GM18508 (cell line): ENCODE data around the gene SYNGR4.
"Not testable (repeated sequence)": the region's sequence is repeated elsewhere in the genome, so short reads cannot be mapped to it uniquely, and the experiment has no call there.

ENCODE experiments used
- ATAC-seq: cut with Tn5 transposase; IDR thresholded peaks from one replicate; pipeline ENCODE4 v1.9.1; 2021; ENCODE audit warnings: moderate number of reproducible peaks; ENCODE audit not compliant: insufficient read depth, unreplicated experiment

Gene SYNGR4, protein sequence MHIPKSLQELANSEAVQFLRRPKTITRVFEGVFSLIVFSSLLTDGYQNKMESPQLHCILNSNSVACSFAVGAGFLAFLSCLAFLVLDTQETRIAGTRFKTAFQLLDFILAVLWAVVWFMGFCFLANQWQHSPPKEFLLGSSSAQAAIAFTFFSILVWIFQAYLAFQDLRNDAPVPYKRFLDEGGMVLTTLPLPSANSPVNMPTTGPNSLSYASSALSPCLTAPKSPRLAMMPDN

DNA sequence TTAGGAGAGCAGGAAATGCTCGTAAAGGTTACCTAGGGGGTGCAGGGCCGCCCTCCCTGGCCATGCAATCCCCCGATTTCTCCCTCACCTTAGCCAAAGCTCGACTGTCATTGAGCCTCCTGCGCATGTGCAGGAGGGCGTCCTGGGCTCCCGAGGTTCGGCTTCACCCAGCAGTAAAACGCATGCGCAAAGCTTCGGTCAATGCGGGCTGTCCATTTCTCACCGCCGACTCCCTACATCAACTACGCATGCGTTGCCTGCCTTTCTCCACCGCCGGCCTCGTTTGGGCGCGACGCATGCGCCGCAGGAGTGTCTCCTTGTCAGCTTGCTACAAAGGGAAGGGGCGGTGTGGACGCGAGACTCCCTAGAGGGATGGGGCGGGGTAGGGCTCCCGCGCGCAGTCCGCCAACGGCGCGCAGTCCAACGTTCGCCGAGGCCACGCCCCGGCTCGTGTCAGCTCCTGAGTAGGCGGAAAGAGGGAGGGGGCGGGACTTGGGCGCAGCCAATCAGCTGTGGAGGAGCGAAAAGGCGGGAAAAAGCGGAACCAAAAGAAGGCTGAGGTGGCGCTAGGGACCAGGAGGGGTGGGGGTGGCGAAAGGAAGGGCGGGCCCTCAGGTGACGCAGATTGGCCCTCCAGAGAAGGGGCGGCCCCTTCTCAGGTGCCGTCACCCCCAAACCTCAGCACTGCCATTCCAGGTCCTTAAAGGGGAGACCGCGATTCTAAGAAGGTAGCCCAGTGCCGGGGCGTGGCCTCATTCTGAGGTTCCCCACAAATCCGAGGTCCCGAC is at the start of gene SYNGR4, which contains the start of gene TMEM143:
SYNGR4 (plus strand) TSS at position 558 of the 788 bp plus-strand sequence. CDS start 1,476 bp downstream, outside the sequence.
TMEM143 (minus strand) TSS at position 131 of the 788 bp plus-strand sequence; CDS start at position 111, 20 bp downstream.
- ATAC-seq = peak; percentile 41

DNA sequence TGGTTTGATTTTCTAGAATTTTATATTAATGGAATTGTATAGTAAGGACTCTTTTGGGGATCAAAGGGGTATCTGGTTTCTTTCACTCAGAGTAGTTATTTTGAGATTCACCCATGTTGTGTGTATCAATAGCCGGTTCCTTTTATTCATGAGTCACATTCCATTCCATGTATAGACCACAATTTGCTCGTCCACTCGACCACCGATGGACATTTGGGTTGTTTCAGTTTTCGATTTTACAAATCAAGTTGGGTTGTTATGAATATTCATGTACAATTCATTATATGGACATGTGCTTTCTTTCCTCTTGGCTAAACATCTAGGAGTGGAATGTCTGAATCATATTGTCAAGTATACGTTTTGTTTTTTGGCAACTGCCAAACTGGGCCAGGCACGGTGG is 48.5 kb upstream of the SYNGR4 start:
- no peak for ATAC-seq

DNA sequence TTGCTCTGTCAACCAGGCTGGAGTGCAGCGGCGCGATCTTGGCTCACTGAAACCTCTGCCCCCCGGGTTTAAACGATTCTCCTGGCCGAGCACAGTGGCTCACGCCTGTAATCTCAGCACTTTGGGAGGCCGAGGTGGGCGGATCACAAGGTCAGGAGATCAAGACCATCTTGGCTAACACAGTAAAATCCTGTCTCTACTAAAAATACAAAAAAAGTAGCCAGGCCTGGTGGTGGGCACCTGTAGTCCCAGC is 46.5 kb upstream of the SYNGR4 start:
- not testable (repeated sequence) for ATAC-seq

DNA sequence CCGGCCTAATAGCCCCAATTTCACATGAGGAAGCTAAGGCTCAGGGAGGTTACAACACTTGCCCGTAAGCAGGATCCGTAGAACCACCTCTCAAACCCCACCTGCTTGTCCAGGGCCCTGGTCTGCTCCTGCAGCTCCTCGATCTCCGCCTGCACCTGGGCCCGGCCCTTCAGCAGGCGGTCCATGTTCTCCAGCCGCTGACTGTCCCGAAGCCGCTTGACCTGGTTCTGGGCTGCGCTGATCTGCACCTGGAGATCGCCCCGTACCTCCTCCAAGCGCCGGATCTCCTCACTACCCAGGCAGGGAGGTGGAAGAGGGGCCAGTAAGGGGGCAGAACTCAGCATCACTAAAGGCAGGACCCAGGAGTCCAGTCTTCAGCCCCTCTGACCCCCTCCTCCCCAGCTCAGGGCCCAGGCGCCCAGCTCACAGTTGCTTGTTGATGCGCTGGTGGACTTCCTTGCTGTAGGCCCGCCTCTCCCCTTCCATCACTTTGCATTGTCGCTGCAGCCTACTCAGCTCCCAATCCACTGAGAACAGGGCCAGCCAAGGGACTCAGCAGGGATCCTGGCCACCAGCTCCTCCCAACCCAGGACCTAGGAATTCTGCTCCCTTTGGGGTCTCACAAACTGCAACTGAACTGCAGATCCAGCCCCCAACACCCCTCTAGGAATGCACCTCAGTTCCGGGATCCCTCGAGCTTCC is 45.7 kb upstream of the SYNGR4 start:
- ATAC-seq = no peak

DNA sequence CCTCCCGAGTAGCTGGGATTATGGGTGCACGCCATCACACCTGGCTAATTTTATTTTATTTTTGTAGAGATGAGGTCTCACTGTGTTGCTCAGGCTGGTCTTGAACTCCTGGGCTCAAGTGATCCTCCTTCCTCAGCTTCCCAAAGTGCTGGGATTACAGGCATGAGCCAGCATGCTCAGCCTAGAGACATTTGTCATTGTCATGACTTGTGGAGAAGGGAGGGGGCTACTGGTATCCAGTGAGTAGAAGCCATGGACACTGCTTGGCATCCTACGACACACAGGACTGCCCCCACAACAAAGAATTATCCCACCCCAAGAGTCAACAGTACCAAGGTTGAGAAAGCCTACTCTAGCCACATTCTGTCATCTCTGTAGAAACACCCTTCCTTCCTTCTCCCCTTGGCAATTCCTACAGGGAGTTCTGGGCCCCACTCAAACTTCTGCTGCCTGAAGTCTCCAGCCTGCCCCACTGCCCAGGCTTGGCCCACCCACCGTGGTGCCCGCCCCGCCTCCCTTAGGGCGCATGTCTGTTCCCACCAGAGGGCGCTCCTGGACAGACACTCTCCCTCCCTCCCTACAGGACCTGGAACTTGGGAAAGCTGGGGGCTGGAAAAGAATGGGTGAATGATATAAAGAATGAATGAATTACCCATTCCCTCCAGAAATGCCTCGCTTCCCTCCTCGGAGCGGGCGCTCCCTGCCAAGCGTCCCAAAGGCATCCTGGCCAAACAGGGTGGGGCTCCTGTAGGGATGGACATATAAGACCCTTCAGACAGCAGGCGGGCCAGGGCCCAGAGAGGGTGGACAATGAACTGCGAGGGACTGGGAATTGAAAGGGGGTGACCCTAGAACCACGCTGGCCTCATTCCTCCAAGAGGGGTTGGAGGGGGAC is 44.3 kb upstream of the SYNGR4 start:
- ATAC-seq = no peak

DNA sequence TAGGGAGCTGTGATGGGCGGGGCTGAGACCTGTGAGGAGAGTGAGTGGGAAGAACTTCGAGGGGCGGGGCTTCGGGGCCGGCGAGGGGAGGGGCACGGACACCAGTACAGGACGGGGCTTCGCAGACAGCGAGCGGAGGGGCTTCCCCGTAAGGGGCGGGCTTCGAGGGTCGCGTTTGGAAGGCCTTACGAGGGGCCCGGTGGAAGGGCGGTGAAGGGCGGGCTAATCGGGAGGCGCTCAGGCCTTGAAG is 42.9 kb upstream of the SYNGR4 start:
- ATAC-seq = peak; percentile 12

DNA sequence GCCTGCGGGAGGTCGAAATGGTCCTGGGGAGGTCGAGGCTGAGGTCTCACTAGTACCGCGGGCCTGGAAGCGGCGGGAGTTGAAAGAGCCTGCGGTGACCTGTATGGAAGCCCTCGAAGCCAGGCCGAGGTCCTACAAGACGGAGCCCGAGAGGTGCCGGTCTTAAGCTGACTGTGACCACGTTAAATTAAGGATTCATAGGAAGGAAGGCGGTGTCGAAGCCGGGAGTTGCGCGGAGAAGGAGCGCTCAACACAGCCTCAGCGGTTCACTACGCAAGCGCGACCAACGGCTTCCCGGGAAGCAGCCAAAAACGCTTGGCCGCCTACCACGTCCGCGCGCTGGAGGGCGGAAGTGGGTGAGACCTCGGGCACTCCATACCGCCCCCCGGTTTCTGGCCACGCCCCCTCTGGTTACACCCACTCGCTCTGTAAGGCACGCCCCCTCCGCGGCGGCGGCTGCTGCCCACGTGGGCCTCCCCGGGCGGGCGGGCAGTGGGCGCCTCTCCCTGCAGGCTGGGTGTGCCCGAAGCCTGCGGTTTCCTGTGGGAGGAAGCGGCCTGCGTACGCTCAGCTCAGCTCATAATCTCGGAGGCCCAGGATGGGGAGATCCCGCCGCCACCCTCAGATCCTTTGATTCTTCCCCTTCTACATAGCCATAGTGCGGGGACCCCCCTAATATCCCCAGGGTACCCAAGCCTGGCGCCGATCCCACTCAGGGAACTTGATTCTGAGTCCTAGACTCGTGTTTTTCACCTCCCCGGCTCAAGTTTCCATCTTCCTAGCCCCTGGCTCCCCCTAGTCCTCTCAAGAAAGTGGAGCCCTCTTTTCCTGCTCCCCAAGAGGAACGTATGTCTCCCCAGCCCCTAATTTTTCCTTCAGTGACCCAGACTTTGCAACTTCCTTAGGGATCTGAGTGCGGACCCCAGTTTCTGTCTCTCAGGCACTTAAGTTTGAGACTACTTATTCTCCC is 42.3 kb upstream of the SYNGR4 start:
- ATAC-seq = peak; percentile 54

DNA sequence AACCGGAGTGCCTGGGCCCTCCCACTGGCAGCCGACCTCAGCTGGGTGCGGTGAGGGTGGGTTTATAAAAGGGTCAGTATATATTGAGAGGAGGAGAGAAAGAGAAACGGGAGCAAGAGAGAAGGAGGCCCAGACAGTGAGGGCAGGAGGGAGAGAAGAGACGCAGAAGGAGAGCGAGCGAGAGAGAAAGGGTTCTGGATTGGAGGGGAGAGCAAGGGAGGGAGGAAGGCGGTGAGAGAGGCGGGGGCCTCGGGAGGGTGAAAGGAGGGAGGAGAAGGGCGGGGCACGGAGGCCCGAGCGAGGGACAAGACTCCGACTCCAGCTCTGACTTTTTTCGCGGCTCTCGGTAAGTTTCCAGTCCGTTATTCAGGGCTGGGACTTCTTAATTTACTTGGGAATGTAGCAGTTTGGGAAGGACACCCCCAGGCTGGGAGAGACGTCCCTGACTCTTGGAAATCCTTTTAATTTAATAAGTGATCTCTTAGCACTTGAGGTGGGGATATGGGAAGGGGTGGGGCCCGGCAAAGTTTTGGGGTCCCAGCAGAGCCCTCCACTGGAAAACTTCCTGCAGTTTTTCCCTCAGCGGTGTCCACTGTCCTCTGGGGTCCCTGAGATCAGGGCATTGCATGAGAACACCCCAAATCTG is 38.8 kb upstream of the SYNGR4 start, which contains the start of gene EMP3:
EMP3 (plus strand) TSS at position 288 of the 646 bp plus-strand sequence. CDS start 1,293 bp downstream, outside the sequence.
- no peak for ATAC-seq

DNA sequence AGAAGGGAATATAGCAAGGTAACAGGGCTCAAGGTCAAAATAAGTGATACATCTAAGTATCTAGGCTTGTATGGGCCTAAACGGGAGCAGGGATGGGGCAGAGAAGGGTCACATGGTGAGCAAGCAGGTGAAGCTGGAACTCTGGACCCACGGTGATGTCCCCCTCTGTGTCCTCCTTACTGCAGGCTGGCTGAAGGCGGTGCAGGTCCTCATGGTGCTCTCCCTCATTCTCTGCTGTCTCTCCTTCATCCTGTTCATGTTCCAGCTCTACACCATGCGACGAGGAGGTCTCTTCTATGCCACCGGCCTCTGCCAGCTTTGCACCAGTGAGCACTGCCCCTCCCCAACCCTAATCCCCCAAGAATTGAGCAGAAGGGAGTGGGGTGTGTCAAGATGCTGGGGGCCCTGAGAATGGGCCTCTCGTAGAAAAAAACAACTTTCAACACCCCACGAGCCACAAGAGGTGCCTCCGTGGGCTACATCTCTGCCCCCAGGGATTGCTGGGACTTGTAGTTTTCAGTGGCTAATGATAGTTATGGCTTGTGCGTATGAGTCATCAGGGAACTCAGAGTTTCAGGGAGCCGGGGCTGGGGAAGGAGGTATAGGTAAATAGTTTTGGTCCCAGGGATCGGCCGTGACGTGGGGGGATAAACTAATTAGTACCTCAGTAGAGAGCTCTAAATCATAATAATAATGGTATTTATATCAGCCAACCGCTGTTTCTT is 34.8 kb upstream of the SYNGR4 start:
- no peak for ATAC-seq

DNA sequence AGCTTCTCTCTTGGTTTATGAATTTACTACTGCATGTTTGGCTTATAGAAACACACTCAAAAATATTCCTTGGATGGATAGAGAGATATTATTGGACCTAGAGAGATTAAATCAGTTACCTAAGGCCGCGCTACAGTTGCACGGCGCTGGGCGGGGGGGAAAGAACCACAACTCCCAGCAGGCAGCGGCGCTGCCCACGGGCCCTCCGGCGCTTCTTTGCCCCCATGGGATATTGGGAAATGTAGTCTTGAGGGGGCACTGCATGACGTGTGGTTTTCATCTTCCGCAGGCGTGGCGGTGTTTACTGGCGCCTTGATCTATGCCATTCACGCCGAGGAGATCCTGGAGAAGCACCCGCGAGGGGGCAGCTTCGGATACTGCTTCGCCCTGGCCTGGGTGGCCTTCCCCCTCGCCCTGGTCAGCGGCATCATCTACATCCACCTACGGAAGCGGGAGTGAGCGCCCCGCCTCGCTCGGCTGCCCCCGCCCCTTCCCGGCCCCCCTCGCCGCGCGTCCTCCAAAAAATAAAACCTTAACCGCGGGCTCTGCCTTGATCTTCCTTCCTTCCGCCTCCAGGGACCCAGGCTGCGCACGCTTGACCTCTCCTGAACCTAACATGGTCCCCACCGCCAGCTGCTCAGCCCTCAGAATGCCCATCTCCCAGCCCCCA is 34.0 kb upstream of the SYNGR4 start:
- ATAC-seq = no peak

DNA sequence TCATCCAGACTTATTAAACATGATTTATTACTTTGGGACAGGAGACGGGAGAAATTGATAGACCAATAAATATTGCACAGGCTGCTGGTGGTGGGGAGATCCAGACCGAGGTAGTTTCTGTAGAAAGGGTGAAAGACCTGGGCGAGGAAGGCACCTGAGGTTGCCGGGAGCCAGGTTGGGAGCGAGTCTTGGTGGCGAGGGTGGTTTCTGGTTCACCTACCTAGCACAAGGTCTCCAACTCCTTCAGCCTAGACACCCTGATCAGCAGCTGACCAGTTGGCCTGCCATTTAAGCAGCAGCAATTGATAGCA is 31.9 kb upstream of the SYNGR4 start:
- no peak for ATAC-seq

DNA sequence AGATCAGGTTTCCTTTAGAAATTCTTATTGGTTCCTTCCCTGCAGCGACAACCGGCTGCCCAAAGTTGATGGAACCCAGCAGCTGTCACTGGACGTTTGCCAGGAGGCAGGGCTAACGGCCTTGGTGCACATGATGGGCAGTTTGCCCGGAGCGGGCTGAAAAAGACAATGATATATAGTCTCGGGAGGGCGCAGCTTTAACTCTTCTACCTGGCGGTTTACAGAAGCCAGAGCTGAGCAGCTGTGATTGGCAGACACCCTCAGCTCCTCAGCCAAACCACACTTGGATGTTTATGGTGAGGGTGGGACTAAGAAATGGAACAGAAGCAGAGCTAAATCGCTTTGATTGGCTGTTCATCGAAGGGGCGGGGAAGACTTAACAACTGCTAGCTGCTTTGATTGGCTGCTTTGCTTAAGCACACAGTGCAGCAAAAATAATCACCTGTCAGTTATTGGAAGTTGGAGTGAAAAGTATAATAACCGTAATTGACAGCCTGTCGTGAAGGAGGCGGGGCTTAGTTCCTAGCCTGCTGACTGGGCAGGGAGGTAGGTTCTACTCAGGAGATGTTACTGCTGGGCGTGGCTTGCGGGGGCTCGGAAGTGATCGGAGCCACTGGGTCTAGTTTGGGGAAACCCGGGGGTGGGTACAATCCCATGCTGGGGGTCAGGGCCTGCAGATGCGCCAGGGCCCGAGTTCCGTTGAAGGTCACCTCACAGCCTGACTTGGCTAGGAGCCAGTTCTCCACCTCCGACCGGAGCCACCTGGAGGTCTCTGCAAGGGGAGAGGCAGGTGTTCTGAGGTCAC is 31.3 kb upstream of the SYNGR4 start:
- ATAC-seq = peak; percentile 57

DNA sequence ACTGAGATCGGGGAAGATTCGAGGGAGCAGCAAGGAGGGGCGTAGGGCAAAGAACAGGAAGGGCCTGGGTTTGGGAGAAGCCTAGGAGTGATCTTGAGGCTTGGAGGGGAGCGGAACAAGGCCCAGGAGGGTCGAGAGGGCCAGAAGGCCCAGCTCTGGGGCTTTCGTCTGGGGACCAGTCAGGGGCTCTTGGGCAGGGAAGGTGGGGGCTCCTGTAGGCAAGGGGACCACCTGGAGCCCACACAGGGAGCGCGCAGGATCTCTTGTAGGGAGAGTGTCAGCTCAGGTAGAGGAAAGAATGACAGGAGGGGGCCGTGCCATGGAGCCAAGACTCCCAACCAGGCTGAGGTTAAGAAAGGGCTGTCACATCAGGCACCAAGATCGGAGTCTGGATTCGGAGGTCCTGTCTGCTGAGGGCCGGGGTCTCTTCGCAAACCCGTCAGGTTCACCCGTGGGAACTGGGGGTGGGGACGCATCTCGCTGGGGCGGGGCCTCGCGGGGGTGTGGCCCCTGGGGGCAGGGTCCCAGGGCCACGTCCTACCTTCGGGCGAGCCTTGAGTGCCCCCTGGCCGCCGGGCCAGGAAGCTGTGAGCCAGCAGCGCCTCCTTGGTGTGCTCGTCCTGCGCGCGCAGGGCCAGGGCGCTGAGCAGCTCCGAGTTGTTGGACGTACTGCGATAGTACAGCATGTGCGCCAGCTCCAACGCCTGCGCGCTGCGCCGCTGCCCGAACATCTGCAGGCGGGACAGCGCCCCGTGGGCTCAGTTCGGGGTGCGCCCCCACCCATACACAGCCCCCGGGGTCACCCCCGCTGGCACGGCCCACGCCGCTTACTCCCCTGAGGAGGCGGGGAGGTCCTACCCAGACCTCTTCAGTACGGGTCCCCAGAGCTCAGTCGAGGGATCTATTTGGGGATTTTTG is 30.4 kb upstream of the SYNGR4 start:
- peak; percentile 27 for ATAC-seq

DNA sequence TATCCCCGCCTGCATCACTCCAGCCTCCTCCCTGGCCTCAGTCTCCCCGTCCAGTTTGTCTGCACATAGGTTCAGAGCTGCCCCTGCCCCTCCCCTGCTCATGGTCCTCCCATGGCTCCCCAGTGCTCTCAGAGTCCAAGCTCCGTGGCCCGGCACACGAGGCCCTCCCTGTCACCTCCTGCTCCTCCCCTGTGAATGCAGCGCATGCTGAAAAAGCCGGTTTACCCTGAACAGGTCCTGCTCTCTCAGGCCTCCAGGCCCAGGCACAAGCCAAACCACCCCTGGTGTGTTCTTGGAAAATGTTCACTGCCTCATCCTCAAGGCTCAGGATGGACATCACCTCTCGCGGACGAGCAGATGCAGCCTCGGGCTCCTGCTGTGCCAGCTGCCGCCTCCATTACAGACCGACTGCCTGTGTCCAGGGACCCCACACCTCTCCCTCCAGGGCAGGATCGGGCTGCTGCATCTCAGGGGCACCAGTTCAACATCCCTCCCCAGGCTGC is 25.9 kb upstream of the SYNGR4 start:
- ATAC-seq = no peak

DNA sequence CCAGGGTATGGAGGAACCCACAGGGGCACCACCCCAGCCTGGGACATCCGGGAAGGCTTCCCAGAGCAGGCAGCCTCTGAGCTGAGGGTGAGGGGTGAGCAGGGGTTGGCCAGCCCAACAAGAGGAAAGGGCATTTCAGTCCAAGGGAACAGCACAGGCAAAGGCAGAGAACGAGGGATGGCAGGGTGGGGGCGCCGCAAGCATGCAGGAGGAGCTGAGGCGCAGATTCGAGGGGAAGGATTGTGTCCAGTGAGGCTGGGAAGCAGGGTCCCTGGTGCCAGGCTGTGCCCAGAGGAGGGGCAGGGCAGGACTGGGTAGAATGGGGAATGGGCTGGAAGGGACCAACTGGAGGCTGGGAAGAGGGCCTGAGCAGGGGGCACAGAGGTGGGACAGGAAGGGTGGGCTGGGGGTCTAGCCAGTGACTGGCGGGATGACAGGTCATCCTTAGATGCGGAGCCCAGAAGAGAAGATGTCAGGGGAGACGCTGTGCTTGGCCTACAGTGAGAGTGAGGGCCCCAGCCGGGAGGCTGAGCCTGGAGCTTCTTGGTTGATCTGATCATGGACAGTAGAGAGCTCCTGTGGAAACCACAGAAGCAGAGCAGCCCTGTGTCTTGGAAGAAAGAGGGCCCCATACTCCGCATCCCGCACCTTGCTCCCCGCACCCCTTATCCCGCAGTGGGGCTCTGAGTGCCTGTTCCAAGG is 25.2 kb upstream of the SYNGR4 start:
- no peak for ATAC-seq
